Fibroblast of lung (primary cell): ENCODE data around the gene MED15. TPM values are rescaled to one million over a fixed set of nuclear protein-coding genes. Genes with fewer than 3 reads are reported as not detected.
A peak's percentile ranks its signal among the peaks of the same experiment; 100 is the strongest.

Source experiments
- DNase-seq, 2 donors: peaks; one replicate each; pipeline versions ENCODE4 v3.0.0 to v3.0.0-alpha.2; 2010; ENCODE audit warnings: low read depth in 2 of 2
- H2AFZ ChIP-seq: 2 replicates; pipeline ENCODE4 v1.5.1; 2012; ENCODE audit warnings: low read length, control low read depth, inconsistent platforms
- H3K27ac ChIP-seq: 2 replicates; pipeline ENCODE4 v1.5.1; 2011; ENCODE audit warnings: low read length, control low read depth; ENCODE audit not compliant: insufficient read depth
- H3K27me3 ChIP-seq: 2 replicates; pipeline ENCODE4 v1.5.1; 2011; ENCODE audit warnings: mild to moderate bottlenecking, low read length; ENCODE audit not compliant: control insufficient read depth, insufficient read depth
- H3K36me3 ChIP-seq: 2 replicates; pipeline ENCODE4 v1.5.1; 2011; ENCODE audit warnings: low read length; ENCODE audit not compliant: control insufficient read depth, insufficient read depth
- H3K4me1 ChIP-seq: 2 replicates; pipeline ENCODE4 v1.5.1; 2011; ENCODE audit warnings: low read length; ENCODE audit not compliant: control insufficient read depth, insufficient read depth; ENCODE audit errors: extremely low read depth
- H3K4me2 ChIP-seq: 2 replicates; pipeline ENCODE4 v1.5.1; 2011; ENCODE audit warnings: low read length, control low read depth; ENCODE audit not compliant: insufficient read depth; ENCODE audit errors: extremely low read depth
- H3K4me3 ChIP-seq, 4 experiments: fragments of 200-600 bp in 1 of 4; sonication (generic) in 1 of 4; replicated peaks in 1 of 4; 2 replicates each; pipeline ENCODE4 v1.5.1; 2011 to 2016; ENCODE audit warnings: low read length in 4 of 4, low read depth in 3 of 4, mild to moderate bottlenecking in 3 of 4, control low read depth in 2 of 4, inconsistent platforms in 1 of 4, mixed read lengths in 1 of 4; ENCODE audit not compliant: insufficient read depth in 1 of 4; ENCODE audit errors: control extremely low read depth in 1 of 4
- H3K79me2 ChIP-seq: 2 replicates; pipeline ENCODE4 v1.5.1; 2012; ENCODE audit warnings: mild to moderate bottlenecking, low read length, inconsistent platforms; ENCODE audit not compliant: control insufficient read depth, insufficient read depth
- H3K9ac ChIP-seq: 2 replicates; pipeline ENCODE4 v1.5.1; 2011; ENCODE audit warnings: mild to moderate bottlenecking, low read length, control low read depth; ENCODE audit not compliant: insufficient read depth
- H3K9me3 ChIP-seq: 2 replicates; pipeline ENCODE4 v1.5.1; 2012; ENCODE audit warnings: low read depth, low read length; ENCODE audit not compliant: control insufficient read depth, insufficient read depth
- H4K20me1 ChIP-seq: 2 replicates; pipeline ENCODE4 v1.5.1; 2011; ENCODE audit warnings: low read length; ENCODE audit not compliant: control insufficient read depth, insufficient read depth; ENCODE audit errors: extremely low read depth
- CTCF ChIP-seq, 2 donors: IDR thresholded peaks in 1 of 2; conservative IDR thresholded peaks in 1 of 2; 1 replicate in 1 of 2; 2 replicates in 1 of 2; pipeline ENCODE4 v1.5.1; 2011 to 2012; ENCODE audit warnings: low read length in 2 of 2, control low read depth in 1 of 2, inconsistent platforms in 1 of 2, low read depth in 1 of 2, mild to moderate bottlenecking in 1 of 2
- EZH2 ChIP-seq: IDR thresholded peaks from 2 replicates; pipeline ENCODE4 v1.5.1; 2012; ENCODE audit warnings: low read length, control low read depth, mild to moderate bottlenecking; ENCODE audit errors: missing control alignments
- polyA plus RNA-seq, 2 donors: library from polyadenylated mRNA; depleted of rRNA in 1 of 2; stranded (reverse) in 1 of 2; unstranded in 1 of 2; fragments of >200 nt; gene quantifications; 2 replicates each; pipeline ENCODE4 v1.2.1, GENCODE V29; 2011 to 2012; ENCODE audit warnings: missing spikeins in 1 of 2
- total RNA-seq: library from RNA; depleted of rRNA; stranded (reverse); fragments of >200 nt; gene quantifications from 2 replicates; pipeline ENCODE4 v1.2.1, GENCODE V29; 2014

MED15 gene
- total and polyA plus RNA-seq, 2 donors (not counting 1 experiment from before 2014, with no cell fraction given), result 28.6 TPM

GRCh38 chr22:20533095-20533878, 25.9 kb downstream of the MED15 start:
- H3K79me2 ChIP-seq, result peaks cover 94% of the 10 kb centered on the region
- no peak overlapping the region for H2AFZ ChIP-seq
- TF ChIP-seq CTCF (conservative IDR thresholded peaks at IDR 0.05 in 1 of 2, IDR thresholded peaks at IDR 0.05 in 1 of 2; ENCODE audit: low read depth in 1 of 2, low read length in 2 of 2), result no peak
- no peak for TF ChIP-seq EZH2
- H3K27ac ChIP-seq, result peak overlapping the region; percentile 96
- H3K9me3 ChIP-seq, result no peaks in the 10 kb centered on the region
- DNase-seq, result no peak
- H4K20me1 ChIP-seq, result no peaks in the 10 kb centered on the region
- H3K4me2 ChIP-seq, result no peak overlapping the region
- H3K4me3 ChIP-seq, result no peak overlapping the region
- H3K9ac ChIP-seq, result peak overlapping the region; percentile 7
- H3K36me3 ChIP-seq, result peaks cover 22% of the 10 kb centered on the region
- H3K27me3 ChIP-seq, result no peaks in the 10 kb centered on the region
- peaks cover 36% of the 10 kb centered on the region for H3K4me1 ChIP-seq

- H3K27me3 ChIP-seq, result no peaks in the 10 kb centered on the region
- peak overlapping the region; percentile 57 for H3K27ac ChIP-seq
- H3K36me3 ChIP-seq, result peaks cover 19% of the 10 kb centered on the region
- H3K9ac ChIP-seq, result peak overlapping the region; percentile 7
- H3K79me2 ChIP-seq, result peaks cover 91% of the 10 kb centered on the region
- no peak overlapping the region for H2AFZ ChIP-seq
- DNase-seq, result no peak
- no peaks in the 10 kb centered on the region for H3K9me3 ChIP-seq
- no peak for TF ChIP-seq CTCF (conservative IDR thresholded peaks at IDR 0.05 in 1 of 2, IDR thresholded peaks at IDR 0.05 in 1 of 2; ENCODE audit: low read depth in 1 of 2, low read length in 2 of 2)
- no peak for TF ChIP-seq EZH2
- no peaks in the 10 kb centered on the region for H4K20me1 ChIP-seq
- peaks cover 36% of the 10 kb centered on the region for H3K4me1 ChIP-seq
- no peak overlapping the region for H3K4me3 ChIP-seq
- no peak overlapping the region for H3K4me2 ChIP-seq
Measured at GRCh38 chr22:20533879-20534265, 26.5 kb downstream of the MED15 start.

GRCh38 chr22:20536590-20537324, 29.3 kb downstream of the MED15 start:
- Histone ChIP-seq H3K9ac (no peak overlapping the region), H3K4me1 (peaks cover 17% of the 10 kb centered on the region), H3K27me3 (no peaks in the 10 kb centered on the region), H3K4me3 (no peak overlapping the region), H2AFZ (no peak overlapping the region), H3K4me2 (no peak overlapping the region), H4K20me1 (no peaks in the 10 kb centered on the region), H3K27ac (peak overlapping the region; percentile 45), H3K79me2 (peaks cover 75% of the 10 kb centered on the region), H3K36me3 (peaks cover 19% of the 10 kb centered on the region), H3K9me3 (no peaks in the 10 kb centered on the region)
- TF ChIP-seq EZH2 (no peak), CTCF (conservative IDR thresholded peaks at IDR 0.05 in 1 of 2, IDR thresholded peaks at IDR 0.05 in 1 of 2; ENCODE audit: low read depth in 1 of 2, low read length in 2 of 2) (no peak)
- no peak for DNase-seq
